OCI-LY1 (cell line): ENCODE results near the gene SS18L1.

Experiments
- H2AFZ ChIP-seq: fragments of 200-600 bp; sonication (generic), shearing (Covaris generic); 2 replicates; pipeline ENCODE4 v1.6.0; 2014; ENCODE audit warnings: antibody characterized with exemption, mild to moderate bottlenecking, low read length
- H3F3A ChIP-seq: fragments of 200-600 bp; sonication (generic), shearing (Covaris generic); 2 replicates; pipeline ENCODE4 v1.6.0; 2014; ENCODE audit warnings: mild to moderate bottlenecking, antibody characterized with exemption, low read length, moderate library complexity; ENCODE audit not compliant: insufficient read depth
- H3K27ac ChIP-seq: fragments of 200-600 bp; sonication (generic); 2 replicates; pipeline ENCODE4 v1.5.1; 2014; ENCODE audit warnings: low read length, mixed run types, mild to moderate bottlenecking, low read depth; ENCODE audit not compliant: poor library complexity, severe bottlenecking
- H3K27me3 ChIP-seq: fragments of 200-600 bp; sonication (generic); 2 replicates; pipeline ENCODE4 v1.6.0; 2014; ENCODE audit warnings: antibody characterized with exemption, mild to moderate bottlenecking, low read length, moderate library complexity; ENCODE audit not compliant: insufficient read depth
- H3K36me3 ChIP-seq: fragments of 200-600 bp; sonication (generic); 2 replicates; pipeline ENCODE4 v1.6.1; 2014; ENCODE audit warnings: mild to moderate bottlenecking, antibody characterized with exemption, low read length, moderate library complexity, mixed read lengths; ENCODE audit not compliant: insufficient read depth
- H3K4me1 ChIP-seq: fragments of 200-600 bp; sonication (generic); 2 replicates; pipeline ENCODE4 v1.5.1; 2014; ENCODE audit warnings: mild to moderate bottlenecking, low read length, moderate library complexity; ENCODE audit not compliant: insufficient read depth, severe bottlenecking
- H3K4me2 ChIP-seq: fragments of 200-600 bp; sonication (generic), shearing (Covaris generic); 2 replicates; pipeline ENCODE4 v1.6.1; 2014; ENCODE audit warnings: low read length
- H3K4me3 ChIP-seq: fragments of 200-600 bp; sonication (generic); 2 replicates; pipeline ENCODE4 v1.5.1; 2014; ENCODE audit warnings: low read length, low read depth, mild to moderate bottlenecking, mixed read lengths; ENCODE audit not compliant: poor library complexity, severe bottlenecking
- H3K79me2 ChIP-seq: fragments of 200-600 bp; shearing (Covaris generic); 2 replicates; pipeline ENCODE4 v1.6.1; 2016; ENCODE audit warnings: mixed run types, low read length, mixed read lengths; ENCODE audit not compliant: insufficient read depth
- H3K9ac ChIP-seq: fragments of 200-600 bp; sonication (generic), shearing (Covaris generic); 2 replicates; pipeline ENCODE4 v1.6.1; 2014; ENCODE audit warnings: mild to moderate bottlenecking, low read length, mixed read lengths
- H3K9me2 ChIP-seq: fragments of 200-600 bp; sonication (generic), shearing (Covaris generic); 2 replicates; pipeline ENCODE4 v1.6.1; 2014; ENCODE audit warnings: low read depth, mild to moderate bottlenecking, low read length, mixed read lengths
- H3K9me3 ChIP-seq: fragments of 200-600 bp; shearing (Covaris generic); 2 replicates; pipeline ENCODE4 v1.6.1; 2014; ENCODE audit warnings: low read length, mixed read lengths
- H4K20me1 ChIP-seq: fragments of 200-600 bp; sonication (generic), shearing (Covaris generic); 2 replicates; pipeline ENCODE4 v1.6.0; 2016; ENCODE audit warnings: mild to moderate bottlenecking, low read length; ENCODE audit not compliant: insufficient read depth
- CTCF ChIP-seq: fragments of 200-600 bp; sonication (generic), shearing (Covaris generic); IDR thresholded peaks from 2 replicates; pipeline ENCODE4 v1.5.1; 2017; ENCODE audit warnings: mild to moderate bottlenecking, antibody characterized with exemption, low read length, moderate library complexity, mixed read lengths
- EZH2 ChIP-seq: fragments of 200-600 bp; sonication (generic), shearing (Covaris generic); IDR thresholded peaks from 2 replicates; pipeline ENCODE4 v1.8.0; 2017; ENCODE audit warnings: borderline replicate concordance, mixed run types, mild to moderate bottlenecking, antibody characterized with exemption, low read length, moderate library complexity, mixed read lengths

Gene SS18L1

GRCh38 chr20:62120365-62120762 lies 23.2 kb upstream of the SS18L1 start:
- H3K79me2 ChIP-seq = no peaks in the 10 kb centered on the region
- H3K4me1 ChIP-seq = peaks cover 20% of the 10 kb centered on the region
- no peaks in the 10 kb centered on the region for H3F3A ChIP-seq
- no peaks in the 10 kb centered on the region for H4K20me1 ChIP-seq
- H3K4me3 ChIP-seq = no peak overlapping the region
- H3K9ac ChIP-seq = no peak overlapping the region
- H3K27ac ChIP-seq = no peak overlapping the region
- no peak overlapping the region for H2AFZ ChIP-seq
- H3K9me3 ChIP-seq = no peaks in the 10 kb centered on the region
- no peaks in the 10 kb centered on the region for H3K9me2 ChIP-seq
- H3K27me3 ChIP-seq = peaks cover 11% of the 10 kb centered on the region; the same call in 1 of the 2 replicates
- TF ChIP-seq CTCF = no peak
- TF ChIP-seq EZH2 = no peak
- no peak overlapping the region for H3K4me2 ChIP-seq
- H3K36me3 ChIP-seq = peaks cover 15% of the 10 kb centered on the region; the same call in 1 of the 2 replicates

GRCh38 chr20:62120990-62121775 lies 22.4 kb upstream of the SS18L1 start:
- H3K4me3 ChIP-seq = peak overlapping the region; percentile 74
- peaks cover 23% of the 10 kb centered on the region for H3K36me3 ChIP-seq
- H3K27me3 ChIP-seq = peaks cover 11% of the 10 kb centered on the region; the same call in 1 of the 2 replicates
- TF ChIP-seq EZH2 (no peak), CTCF (no peak)
- H3F3A ChIP-seq = no peaks in the 10 kb centered on the region
- H2AFZ ChIP-seq = peak overlapping the region; percentile 72; the same call in 1 of the 2 replicates
- no peak overlapping the region for H3K27ac ChIP-seq
- H3K9me2 ChIP-seq = no peaks in the 10 kb centered on the region
- H3K9me3 ChIP-seq = no peaks in the 10 kb centered on the region
- peak overlapping the region; percentile 82 for H3K4me2 ChIP-seq
- peaks cover 20% of the 10 kb centered on the region for H3K4me1 ChIP-seq
- H4K20me1 ChIP-seq = no peaks in the 10 kb centered on the region
- H3K79me2 ChIP-seq = no peaks in the 10 kb centered on the region
- peak overlapping the region; percentile 67 for H3K9ac ChIP-seq

- Histone ChIP-seq H3K4me3 (peak within 1 kb of the TSS; percentile 74), H3K27me3 (peaks cover 6% of the 10 kb centered on the region; the same call in 1 of the 2 replicates), H3K9ac (peak within 1 kb of the TSS; percentile 69), H3F3A (no peaks in the 10 kb centered on the region), H3K9me3 (no peaks in the 10 kb centered on the region), H3K4me1 (peaks cover 20% of the 10 kb centered on the region), H3K36me3 (peaks cover 31% of the 10 kb centered on the region), H3K79me2 (no peaks in the 10 kb centered on the region), H4K20me1 (no peaks in the 10 kb centered on the region), H3K27ac (no peak within 1 kb of the TSS), H3K9me2 (no peaks in the 10 kb centered on the region), H3K4me2 (peak within 1 kb of the TSS; percentile 82), H2AFZ (peak within 1 kb of the TSS; percentile 72; the same call in 1 of the 2 replicates)
- TF ChIP-seq EZH2 (no peak), CTCF (no peak)
Observed at GRCh38 chr20:62121776-62122653, 21.6 kb upstream of the SS18L1 start, which contains the start of gene LSM14B. Gene LSM14B (plus strand): TSS chr20:62122475. CDS start chr20:62122667, 192 bp downstream.
